Measurements from ENCODE around the gene CHORDC1. TPM values are rescaled to one million over a fixed set of nuclear protein-coding genes. Genes with fewer than 3 reads are reported as not detected.

CHORDC1 gene
- total RNA-seq, 1 experiment from 2014 or later, result 88.8 TPM

GRCh38 chr11:90178751-90179150, 44.1 kb downstream of the CHORDC1 start:
- Histone ChIP-seq H3K9me3 (ENCODE audit: control insufficient read depth, insufficient read depth, low read depth, low read length) (no peaks in the 10 kb centered on the region), H3K4me3 (ENCODE audit: low read depth in 2 of 2, low read length in 2 of 2) (no peak overlapping the region), H3K27ac (ENCODE audit: low read length) (no peak overlapping the region), H3K36me3 (ENCODE audit: control insufficient read depth, insufficient read depth, low read length) (no peaks in the 10 kb centered on the region), H3K27me3 (ENCODE audit: control insufficient read depth, insufficient read depth, low read length) (no peaks in the 10 kb centered on the region), H3K4me1 (ENCODE audit: control insufficient read depth, insufficient read depth, low read length) (no peaks in the 10 kb centered on the region)
- ATAC-seq, result no peak
- TF ChIP-seq TCF7L2 (IDR thresholded peaks at IDR 0.05; ENCODE audit: low read depth, low read length) (no peak), CTCF (IDR thresholded peaks at IDR 0.05) (no peak), POLR2AphosphoS5 (IDR thresholded peaks at IDR 0.05; ENCODE audit: low read depth, low read length) (no peak), SIN3A (IDR thresholded peaks at IDR 0.05; ENCODE audit: borderline replicate concordance, insufficient read depth, low read depth, low read length) (no peak), REST (IDR thresholded peaks at IDR 0.05; ENCODE audit: insufficient read depth in 1 of 2, low read depth in 2 of 2, low read length in 1 of 2) (no peak)
- intact Hi-C loops (cut with micrococcal nuclease; ENCODE audit: unreplicated experiment) (no loop called here), in situ Hi-C loops (cut with HindIII; ENCODE audit: low pct_unique_long_range_greater_than_20kb, low sequenced_read_pairs) (no loop called here)
- CTCF ChIA-PET, result no interaction called here
- POLR2A ChIA-PET, result no interaction called here
- BruUV-seq (replicated peaks), result no TSS peak
- DNase-seq (ENCODE audit: low read depth, low spot score), result no peak

GRCh38 chr11:90176069-90176468, 46.8 kb downstream of the CHORDC1 start:
- Histone ChIP-seq H3K9me3 (ENCODE audit: control insufficient read depth, insufficient read depth, low read depth, low read length) (no peaks in the 10 kb centered on the region), H3K27ac (ENCODE audit: low read length) (no peak overlapping the region), H3K4me1 (ENCODE audit: control insufficient read depth, insufficient read depth, low read length) (no peaks in the 10 kb centered on the region), H3K36me3 (ENCODE audit: control insufficient read depth, insufficient read depth, low read length) (no peaks in the 10 kb centered on the region), H3K4me3 (ENCODE audit: low read depth in 2 of 2, low read length in 2 of 2) (no peak overlapping the region), H3K27me3 (ENCODE audit: control insufficient read depth, insufficient read depth, low read length) (no peaks in the 10 kb centered on the region)
- intact Hi-C loops (cut with micrococcal nuclease; ENCODE audit: unreplicated experiment) (no loop called here), in situ Hi-C loops (cut with HindIII; ENCODE audit: low pct_unique_long_range_greater_than_20kb, low sequenced_read_pairs) (no loop called here)
- ChIA-PET POLR2A (no interaction called here), CTCF (no interaction called here)
- TF ChIP-seq CTCF (IDR thresholded peaks at IDR 0.05) (no peak), REST (IDR thresholded peaks at IDR 0.05; ENCODE audit: insufficient read depth in 1 of 2, low read depth in 2 of 2, low read length in 1 of 2) (no peak), POLR2AphosphoS5 (IDR thresholded peaks at IDR 0.05; ENCODE audit: low read depth, low read length) (no peak), TCF7L2 (IDR thresholded peaks at IDR 0.05; ENCODE audit: low read depth, low read length) (no peak), SIN3A (IDR thresholded peaks at IDR 0.05; ENCODE audit: borderline replicate concordance, insufficient read depth, low read depth, low read length) (no peak)
- no peak for DNase-seq (ENCODE audit: low read depth, low spot score)
- no peak for ATAC-seq
- BruUV-seq (replicated peaks), result no TSS peak

Measured in Panc1 (cell line).